GM06990 (cell line): ENCODE results near the gene HAP1.

ENCODE experiments used
- DNase-seq: peaks from one replicate; pipeline ENCODE4 v3.0.0-alpha.2; 2011; ENCODE audit not compliant: insufficient read length; ENCODE audit errors: extremely low read depth
- H3K27me3 ChIP-seq: replicated peaks from 2 replicates; pipeline ENCODE4 v1.6.0; 2011; ENCODE audit warnings: low read length; ENCODE audit not compliant: control insufficient read depth, insufficient read depth
- H3K36me3 ChIP-seq: 2 replicates; pipeline ENCODE4 v1.5.1; 2011; ENCODE audit warnings: low read length; ENCODE audit not compliant: control insufficient read depth, insufficient read depth
- H3K4me3 ChIP-seq: replicated peaks from 2 replicates; pipeline ENCODE4 v1.5.1; 2011; ENCODE audit warnings: low read depth, mild to moderate bottlenecking, control low read depth, low read length
- CTCF ChIP-seq: IDR thresholded peaks from 2 replicates; pipeline ENCODE4 v1.5.1; 2011; ENCODE audit warnings: low read length, control low read depth, mild to moderate bottlenecking, inconsistent platforms; ENCODE audit not compliant: insufficient read depth, poor library complexity, severe bottlenecking

The HAP1 gene

GRCh38 chr17:41736983-41737679 lies 2.7 kb upstream of the HAP1 start:
- no peak for DNase-seq
- H3K27me3 ChIP-seq = peaks cover 1% of the 10 kb centered on the region
- no peak for TF ChIP-seq CTCF

DNA sequence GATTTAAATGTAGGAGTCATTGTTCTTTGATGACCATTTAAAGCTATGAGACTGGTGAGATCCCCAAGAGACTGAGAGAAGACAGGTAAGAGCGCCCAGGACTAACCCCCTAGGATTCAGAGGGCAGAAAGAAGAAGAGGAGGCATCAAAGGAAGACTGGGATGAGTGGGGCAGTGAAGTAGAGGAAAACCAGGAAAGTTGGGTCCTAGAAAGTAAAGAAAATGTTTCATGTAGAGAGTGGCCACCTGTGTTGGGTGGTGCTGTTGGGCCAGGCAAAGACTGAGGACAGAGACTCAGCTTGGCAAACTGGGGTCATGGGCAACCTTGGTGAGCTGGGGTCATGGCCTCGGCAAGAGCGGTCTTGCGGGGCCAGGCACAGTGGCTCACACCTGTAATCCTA lies 1.3 kb upstream of the HAP1 start:
- Histone ChIP-seq H3K36me3 (no peaks in the 10 kb centered on the region), H3K4me3 (no peak overlapping the region), H3K27me3 (peaks cover 1% of the 10 kb centered on the region)
- no peak for DNase-seq
- TF ChIP-seq CTCF = no peak

More at GRCh38 chr17:41736983-41737679, 2.7 kb upstream of the HAP1 start:
- Histone ChIP-seq H3K4me3 (no peak overlapping the region), H3K36me3 (no peaks in the 10 kb centered on the region)

DNA sequence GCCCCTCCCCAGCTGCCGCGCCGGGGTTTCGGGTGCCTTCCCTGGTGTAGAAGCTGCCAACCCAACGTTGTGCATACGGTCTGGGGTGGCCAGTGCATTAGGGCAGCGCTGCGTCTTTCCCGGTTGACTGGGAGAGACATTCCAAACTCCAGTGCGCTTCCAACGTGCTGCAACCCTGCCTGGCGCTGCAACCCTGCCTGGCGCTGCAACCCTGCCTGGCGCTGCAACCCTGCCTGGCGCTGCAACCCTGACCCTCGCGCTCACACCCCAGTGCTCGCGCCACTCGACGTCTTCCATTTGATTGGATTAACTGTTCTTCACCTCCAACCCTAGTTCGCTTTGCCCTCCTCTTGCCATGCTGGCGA lies 488 bp upstream of the HAP1 start:
- Histone ChIP-seq H3K4me3 (no peak overlapping the region), H3K27me3 (peaks cover 1% of the 10 kb centered on the region), H3K36me3 (no peaks in the 10 kb centered on the region)
- DNase-seq = no peak
- no peak for TF ChIP-seq CTCF

DNA sequence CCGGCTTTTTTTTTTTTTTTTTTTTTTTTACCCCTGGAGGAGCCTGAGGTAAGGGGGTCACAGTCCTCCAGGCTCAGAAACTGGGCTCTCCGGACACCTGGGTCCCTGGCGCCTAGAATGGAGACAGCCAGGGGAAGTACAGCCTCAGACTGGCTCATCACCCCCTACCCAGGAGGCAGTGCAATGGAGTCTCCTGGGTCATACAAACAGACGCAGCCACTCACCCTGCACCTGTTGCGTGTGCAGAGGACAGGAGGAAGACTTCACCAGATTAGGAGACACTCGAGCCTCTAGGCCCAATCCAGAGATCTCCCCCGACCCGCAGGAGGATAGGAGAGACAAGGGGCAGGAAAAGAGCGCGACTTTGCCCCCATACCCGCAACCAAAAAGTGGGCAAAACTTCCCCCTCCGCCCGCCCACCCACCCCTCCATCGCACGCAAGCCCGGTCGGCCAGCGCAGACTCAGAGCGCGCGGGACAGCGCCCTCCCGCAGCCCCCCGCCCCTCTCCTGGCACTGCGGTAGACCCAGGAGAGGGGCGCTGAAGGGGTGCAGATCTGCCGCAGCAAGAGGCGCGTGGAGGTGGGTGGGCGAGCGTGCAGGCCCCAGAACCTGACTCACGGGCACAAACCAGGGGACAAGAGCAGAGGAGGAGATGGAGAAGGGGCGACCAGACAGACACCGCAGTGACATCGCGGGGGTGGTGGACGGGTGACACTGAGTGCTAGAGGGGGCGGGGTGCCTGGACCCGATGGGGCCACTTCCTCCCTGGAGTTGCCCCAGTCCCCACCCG lies 900 bp downstream of the HAP1 start:
- Histone ChIP-seq H3K4me3 (no peak overlapping the region), H3K36me3 (no peaks in the 10 kb centered on the region), H3K27me3 (peaks cover 1% of the 10 kb centered on the region)
- no peak for TF ChIP-seq CTCF
- DNase-seq = no peak

- no peak for DNase-seq
- no peak for TF ChIP-seq CTCF
- H3K36me3 ChIP-seq = no peaks in the 10 kb centered on the region
- H3K4me3 ChIP-seq = no peak overlapping the region
- H3K27me3 ChIP-seq = peaks cover 1% of the 10 kb centered on the region
Measured at GRCh38 chr17:41731836-41732235, 2.6 kb downstream of the HAP1 start.

- no peak for DNase-seq
- TF ChIP-seq CTCF = no peak
- Histone ChIP-seq H3K27me3 (peaks cover 1% of the 10 kb centered on the region), H3K4me3 (no peak overlapping the region), H3K36me3 (no peaks in the 10 kb centered on the region)
Measured at GRCh38 chr17:41730479-41730878, 4.0 kb downstream of the HAP1 start.
